CD4-positive, alpha-beta T cell (primary cell): ENCODE measurements around the gene GRID1. TPM values are rescaled to one million over a fixed set of nuclear protein-coding genes. Genes with fewer than 3 reads are reported as not detected.
A peak's percentile ranks its signal among the peaks of the same experiment; 100 is the strongest.

Experiments
- ATAC-seq: fragments of 200-7000 bp; cut with Tn5 transposase; one replicate; pipeline ENCODE4 v1.10.0; 2022; ENCODE audit warnings: mild to moderate bottlenecking; ENCODE audit not compliant: poor library complexity
- CTCF ChIA-PET: fragments of 350-600 bp; sonication (Branson Sonifier 250); formaldehyde crosslinking; loops from one replicate; lab custom pipeline; 2021; ENCODE audit warnings: antibody characterized with exemption, inconsistent platforms; lab: Charles Lee
- POLR2A ChIA-PET: fragments of 350-600 bp; sonication (Branson Sonifier 250); formaldehyde crosslinking; loops from one replicate; lab custom pipeline; 2021; ENCODE audit warnings: antibody characterized with exemption, inconsistent platforms; lab: Charles Lee
- DNase-seq, 14 experiments: peaks; one replicate each; pipeline ENCODE4 v3.0.0-alpha.2; 2013 to 2020; ENCODE audit warnings: mixed read lengths in 2 of 14
- H3K27ac ChIP-seq, 2 donors: one replicate each; pipeline versions ENCODE4 v1.5.1 to v1.7.0; 2013; ENCODE audit warnings: low read length in 2 of 2, low read depth in 1 of 2, mild to moderate bottlenecking in 1 of 2
- H3K27me3 ChIP-seq, 2 experiments: 1 replicate in 1 of 2; 2 replicates in 1 of 2; pipeline versions ENCODE4 v1.6.1 to v1.7.0; 2013; ENCODE audit warnings: low read length in 2 of 2, control low read depth in 1 of 2, mild to moderate bottlenecking in 1 of 2, moderate library complexity in 1 of 2; ENCODE audit not compliant: insufficient read depth in 2 of 2, control insufficient read depth in 1 of 2
- H3K36me3 ChIP-seq: one replicate; pipeline ENCODE4 v1.6.1; 2013; ENCODE audit warnings: low read length, control low read depth; ENCODE audit not compliant: insufficient read depth
- H3K4me1 ChIP-seq: one replicate; pipeline ENCODE4 v1.6.1; 2013; ENCODE audit warnings: low read length, control low read depth; ENCODE audit not compliant: insufficient read depth
- H3K4me3 ChIP-seq: one replicate; pipeline ENCODE4 v1.5.1; 2013; ENCODE audit warnings: mild to moderate bottlenecking, low read length, moderate library complexity
- H3K9me3 ChIP-seq, 2 experiments: 1 replicate in 1 of 2; 2 replicates in 1 of 2; pipeline versions ENCODE4 v1.6.1 to v1.7.0; 2013; ENCODE audit warnings: low read length in 2 of 2, mild to moderate bottlenecking in 2 of 2, control low read depth in 1 of 2, moderate library complexity in 1 of 2; ENCODE audit not compliant: control insufficient read depth in 1 of 2, insufficient read depth in 1 of 2
- H3K27ac Mint-ChIP-seq: one replicate; pipeline ENCODE4 v1.8.0; 2020; ENCODE audit warnings: mixed read lengths
- H3K27me3 Mint-ChIP-seq: one replicate; pipeline ENCODE4 v1.8.0; 2021; ENCODE audit warnings: mixed read lengths
- H3K36me3 Mint-ChIP-seq: one replicate; pipeline ENCODE4 v1.8.0; 2021; ENCODE audit warnings: low read depth, mixed read lengths
- H3K4me1 Mint-ChIP-seq: one replicate; pipeline ENCODE4 v1.8.0; 2021; ENCODE audit warnings: low read depth, mixed read lengths
- H3K4me3 Mint-ChIP-seq: one replicate; pipeline ENCODE4 v1.8.0; 2020; ENCODE audit warnings: mild to moderate bottlenecking, mixed read lengths
- H3K9me3 Mint-ChIP-seq: one replicate; pipeline ENCODE4 v1.8.0; 2020; ENCODE audit warnings: mixed read lengths
- intact Hi-C, 2 experiments: fragments of 100-400 bp; cut with DNase I in 1 of 2; cut with micrococcal nuclease in 1 of 2; formaldehyde crosslinking; loops; one replicate each; pipeline versions ENCODE4 v1.15.1 to v1.9.0; 2023 to 2025; cut with DNase I, micrococcal nuclease
- total RNA-seq, 174 experiments: library from RNA in 2 of 174; stranded (reverse) in 2 of 174; gene quantifications; one replicate each; pipeline ENCODE4 v1.2.3 and lab custom pipeline; 2021 to 2026
- TF ChIP-seq, protein P1 (sequence below): fragments of 200-600 bp; IDR thresholded peaks from one replicate; pipeline ENCODE4 v1.8.0; 2022; ENCODE audit warnings: antibody characterized with exemption, mild to moderate bottlenecking

The GRID1 gene
- total RNA-seq, 2 experiments from 2014 or later = not detected

DNA sequence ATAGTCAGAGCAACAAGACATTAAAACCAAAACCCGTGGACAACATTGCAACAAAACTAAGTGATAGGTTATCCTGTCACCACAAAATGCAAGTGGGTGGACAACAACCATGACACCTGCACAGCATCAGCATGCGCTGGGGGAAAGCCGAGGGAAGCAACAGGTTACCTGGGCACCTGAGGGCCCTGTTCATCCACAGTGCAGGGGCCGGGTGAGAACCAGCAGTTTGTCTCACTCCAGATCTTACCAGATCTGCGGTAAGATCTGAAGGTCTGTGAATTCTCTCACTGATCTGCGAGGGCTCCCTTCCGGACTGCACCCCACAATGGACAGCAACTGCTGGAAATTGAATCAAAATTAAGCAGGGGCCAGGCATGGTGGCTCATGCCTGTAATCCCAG is 30.5 kb upstream of the GRID1 start:
- no peak for DNase-seq
- Histone ChIP-seq H3K36me3 (no peaks in the 10 kb centered on the region), H3K27me3 (no peaks in the 10 kb centered on the region), H3K4me1 (peaks cover 24% of the 10 kb centered on the region), H3K27ac (no peak overlapping the region), H3K9me3 (no peaks in the 10 kb centered on the region), H3K4me3 (no peak overlapping the region)
- intact Hi-C loops = no loop called here
- Mint-ChIP-seq H3K9me3 (no peaks in the 10 kb centered on the region), H3K36me3 (peaks cover 3% of the 10 kb centered on the region), H3K27me3 (no peaks in the 10 kb centered on the region), H3K4me3 (no peak overlapping the region), H3K4me1 (peaks cover 20% of the 10 kb centered on the region), H3K27ac (no peak overlapping the region)
- POLR2A ChIA-PET = no interaction called here
- ATAC-seq = no peak
- CTCF ChIA-PET = interaction anchor here (1.5 kb wide), 1 partner anchor 188 kb away, joined by 6 read pairs; no protein-coding TSS in a partner anchor
- TF ChIP-seq, protein P1, sequence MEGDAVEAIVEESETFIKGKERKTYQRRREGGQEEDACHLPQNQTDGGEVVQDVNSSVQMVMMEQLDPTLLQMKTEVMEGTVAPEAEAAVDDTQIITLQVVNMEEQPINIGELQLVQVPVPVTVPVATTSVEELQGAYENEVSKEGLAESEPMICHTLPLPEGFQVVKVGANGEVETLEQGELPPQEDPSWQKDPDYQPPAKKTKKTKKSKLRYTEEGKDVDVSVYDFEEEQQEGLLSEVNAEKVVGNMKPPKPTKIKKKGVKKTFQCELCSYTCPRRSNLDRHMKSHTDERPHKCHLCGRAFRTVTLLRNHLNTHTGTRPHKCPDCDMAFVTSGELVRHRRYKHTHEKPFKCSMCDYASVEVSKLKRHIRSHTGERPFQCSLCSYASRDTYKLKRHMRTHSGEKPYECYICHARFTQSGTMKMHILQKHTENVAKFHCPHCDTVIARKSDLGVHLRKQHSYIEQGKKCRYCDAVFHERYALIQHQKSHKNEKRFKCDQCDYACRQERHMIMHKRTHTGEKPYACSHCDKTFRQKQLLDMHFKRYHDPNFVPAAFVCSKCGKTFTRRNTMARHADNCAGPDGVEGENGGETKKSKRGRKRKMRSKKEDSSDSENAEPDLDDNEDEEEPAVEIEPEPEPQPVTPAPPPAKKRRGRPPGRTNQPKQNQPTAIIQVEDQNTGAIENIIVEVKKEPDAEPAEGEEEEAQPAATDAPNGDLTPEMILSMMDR = no peak

DNA sequence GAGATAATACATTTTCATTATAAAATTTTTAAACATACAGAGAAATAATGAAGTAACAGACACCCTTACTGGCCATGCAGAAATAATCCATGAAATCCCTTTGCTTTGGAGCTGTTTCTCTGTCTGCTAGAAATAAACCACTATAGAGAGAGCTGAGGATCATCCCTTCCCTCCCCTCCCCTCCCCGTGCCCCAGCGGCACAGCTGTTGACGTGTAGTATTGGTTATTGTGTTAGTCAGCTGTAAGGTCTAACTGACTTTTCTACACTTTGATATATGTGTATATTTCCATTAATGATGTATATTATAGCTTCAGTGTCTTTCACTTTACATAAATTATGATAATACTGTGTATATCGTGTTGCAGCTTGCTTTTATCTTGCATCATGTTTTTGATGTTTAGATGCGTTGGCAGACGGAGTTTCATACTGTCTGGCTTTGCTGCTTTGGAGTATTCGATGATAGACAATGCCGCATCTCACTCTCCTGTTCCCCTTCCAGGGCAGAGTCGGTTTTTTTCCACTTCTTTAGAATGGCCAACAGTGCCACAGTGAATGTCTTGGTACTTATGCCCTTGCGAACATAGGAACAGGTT is 27.4 kb upstream of the GRID1 start:
- H3K9me3 Mint-ChIP-seq = no peaks in the 10 kb centered on the region
- H3K36me3 Mint-ChIP-seq = no peaks in the 10 kb centered on the region
- peaks cover 11% of the 10 kb centered on the region for H3K4me1 ChIP-seq
- H3K36me3 ChIP-seq = no peaks in the 10 kb centered on the region
- POLR2A ChIA-PET = no interaction called here
- CTCF ChIA-PET = interaction anchor here (0.6 kb wide), 1 partner anchor 1870 kb away, joined by 4 read pairs; no protein-coding TSS in a partner anchor
- no peak overlapping the region for H3K27ac Mint-ChIP-seq
- H3K4me1 Mint-ChIP-seq = peaks cover 10% of the 10 kb centered on the region
- H3K27me3 ChIP-seq = peaks cover 2 to 5% of the 10 kb centered on the region in 2 experiments
- peaks cover 21% of the 10 kb centered on the region for H3K27me3 Mint-ChIP-seq
- no peak overlapping the region for H3K4me3 Mint-ChIP-seq
- no peaks in the 10 kb centered on the region for H3K9me3 ChIP-seq
- DNase-seq (no peak), ATAC-seq (peak; percentile 51)
- no peak overlapping the region for H3K27ac ChIP-seq
- TF ChIP-seq, protein P1 = no peak
- H3K4me3 ChIP-seq = no peak overlapping the region
- intact Hi-C loops = no loop called here

DNA sequence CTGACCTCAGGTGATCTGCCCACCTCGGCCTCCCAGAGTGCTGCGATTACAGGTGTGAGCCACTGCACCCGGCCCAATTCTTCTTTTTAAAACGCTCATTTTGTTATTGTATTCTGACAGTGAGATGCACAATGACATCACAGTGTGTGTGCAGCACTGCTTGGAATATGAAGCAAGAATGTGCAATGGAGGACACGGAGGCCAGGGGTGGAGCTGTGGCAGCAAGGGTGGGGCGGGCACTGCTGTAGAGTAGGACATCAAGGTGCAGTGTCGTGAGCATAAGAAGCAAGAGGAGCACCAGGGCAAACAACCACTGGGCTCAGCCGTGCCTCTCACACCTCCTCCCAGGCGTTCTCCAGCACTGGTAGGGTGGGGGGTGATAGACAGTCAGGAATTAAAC is 26.8 kb upstream of the GRID1 start:
- intact Hi-C loops = no loop called here
- no peaks in the 10 kb centered on the region for H3K36me3 Mint-ChIP-seq
- no peak for DNase-seq
- Histone ChIP-seq H3K36me3 (no peaks in the 10 kb centered on the region), H3K4me3 (no peak overlapping the region), H3K27ac (no peak overlapping the region), H3K4me1 (peaks cover 12% of the 10 kb centered on the region), H3K9me3 (no peaks in the 10 kb centered on the region), H3K27me3 (peaks cover 3 to 7% of the 10 kb centered on the region in 2 experiments)
- peaks cover 12% of the 10 kb centered on the region for H3K4me1 Mint-ChIP-seq
- ChIA-PET POLR2A (interaction anchor here (0.6 kb wide), 1 partner anchor 404 kb away, joined by 3 read pairs; no protein-coding TSS in a partner anchor), CTCF (interaction anchor here (0.6 kb wide), 1 partner anchor 1870 kb away, joined by 4 read pairs; no protein-coding TSS in a partner anchor)
- no peak overlapping the region for H3K4me3 Mint-ChIP-seq
- no peaks in the 10 kb centered on the region for H3K9me3 Mint-ChIP-seq
- ATAC-seq = no peak
- no peak overlapping the region for H3K27ac Mint-ChIP-seq
- TF ChIP-seq, protein P1 = no peak
- H3K27me3 Mint-ChIP-seq = peaks cover 24% of the 10 kb centered on the region
